ENCODE results near the gene NELFA. TPM values are rescaled to one million over a fixed set of nuclear protein-coding genes. Genes with fewer than 3 reads are reported as not detected.

The NELFA gene
- total RNA-seq: 10 to 100 TPM; 44.1 to 45.3 TPM

GRCh38 chr4:2008921-2009650, at the start of gene NELFA:
Gene NELFA (minus strand): TSS chr4:2008974. CDS start chr4:2008959, 15 bp downstream.
- intact Hi-C loops (cut with micrococcal nuclease): loop anchor here (1.0 to 2.0 kb wide), 9 partner anchors 32 to 760 kb away; partner anchors contain the start of genes CTBP1, HAUS3, LETM1 and MXD4
- H3K27ac Mint-ChIP-seq: peak within 1 kb of the TSS; percentile 87
- DNase-seq: peak; percentile 97
- peaks cover 3% of the 10 kb centered on the region for H3K36me3 Mint-ChIP-seq (ENCODE audit: low read depth)
- H3K4me3 Mint-ChIP-seq: peak within 1 kb of the TSS; percentile 85
- H3K27me3 Mint-ChIP-seq (ENCODE audit: low read depth): no peaks in the 10 kb centered on the region
- H3K9me3 Mint-ChIP-seq: no peaks in the 10 kb centered on the region
- CTCF ChIA-PET: interaction anchor here (0.6 to 1.3 kb wide), 3 partner anchors 20 to 109 kb away, joined by 3 to 4 read pairs (median 3); no protein-coding TSS in a partner anchor
- peaks cover 29% of the 10 kb centered on the region for H3K4me1 Mint-ChIP-seq (ENCODE audit: low read depth)

GRCh38 chr4:2057382-2058065, 48.8 kb upstream of the NELFA start:
- no peaks in the 10 kb centered on the region for H3K9me3 Mint-ChIP-seq
- DNase-seq: no peak
- peak overlapping the region; percentile 32 for H3K4me3 Mint-ChIP-seq
- H3K36me3 Mint-ChIP-seq (ENCODE audit: low read depth): no peaks in the 10 kb centered on the region
- H3K27ac Mint-ChIP-seq: no peak overlapping the region
- intact Hi-C loops (cut with micrococcal nuclease): no loop called here
- CTCF ChIA-PET: interaction anchor here (0.7 kb wide), 1 partner anchor 364 kb away, joined by 3 read pairs; no protein-coding TSS in a partner anchor
- peaks cover 32% of the 10 kb centered on the region for H3K27me3 Mint-ChIP-seq (ENCODE audit: low read depth)
- H3K4me1 Mint-ChIP-seq (ENCODE audit: low read depth): no peaks in the 10 kb centered on the region

- Mint-ChIP-seq H3K9me3 (no peaks in the 10 kb centered on the region), H3K27me3 (ENCODE audit: low read depth) (peaks cover 37% of the 10 kb centered on the region), H3K36me3 (ENCODE audit: low read depth) (no peaks in the 10 kb centered on the region), H3K4me1 (ENCODE audit: low read depth) (no peaks in the 10 kb centered on the region), H3K27ac (no peak overlapping the region), H3K4me3 (no peak overlapping the region)
- intact Hi-C loops (cut with micrococcal nuclease): no loop called here
- DNase-seq: no peak
- CTCF ChIA-PET: no interaction called here
These were observed 45.4 kb upstream of the NELFA start for GRCh38 chr4:2054217-2054616.

- no peak for DNase-seq
- Mint-ChIP-seq H3K27ac (no peak overlapping the region), H3K9me3 (no peaks in the 10 kb centered on the region), H3K4me1 (ENCODE audit: low read depth) (no peaks in the 10 kb centered on the region), H3K4me3 (no peak overlapping the region), H3K36me3 (ENCODE audit: low read depth) (no peaks in the 10 kb centered on the region), H3K27me3 (ENCODE audit: low read depth) (peaks cover 30% of the 10 kb centered on the region)
- CTCF ChIA-PET: interaction anchor here (0.6 kb wide), 1 partner anchor 358 kb away, joined by 3 read pairs; no protein-coding TSS in a partner anchor
- intact Hi-C loops (cut with micrococcal nuclease): no loop called here
These were observed 42.3 kb upstream of the NELFA start for GRCh38 chr4:2051086-2051485.

- Mint-ChIP-seq H3K4me1 (ENCODE audit: low read depth) (no peaks in the 10 kb centered on the region), H3K9me3 (no peaks in the 10 kb centered on the region), H3K27me3 (ENCODE audit: low read depth) (peaks cover 27% of the 10 kb centered on the region), H3K36me3 (ENCODE audit: low read depth) (no peaks in the 10 kb centered on the region), H3K27ac (no peak overlapping the region), H3K4me3 (no peak overlapping the region)
- CTCF ChIA-PET: no interaction called here
- no peak for DNase-seq
- intact Hi-C loops (cut with micrococcal nuclease): no loop called here
These were observed 41.0 kb upstream of the NELFA start for GRCh38 chr4:2049811-2050210.

GRCh38 chr4:2049381-2049780, 40.6 kb upstream of the NELFA start:
- H3K4me3 Mint-ChIP-seq: no peak overlapping the region
- H3K36me3 Mint-ChIP-seq (ENCODE audit: low read depth): no peaks in the 10 kb centered on the region
- no peaks in the 10 kb centered on the region for H3K9me3 Mint-ChIP-seq
- CTCF ChIA-PET: no interaction called here
- peaks cover 27% of the 10 kb centered on the region for H3K27me3 Mint-ChIP-seq (ENCODE audit: low read depth)
- DNase-seq: no peak
- H3K4me1 Mint-ChIP-seq (ENCODE audit: low read depth): no peaks in the 10 kb centered on the region
- intact Hi-C loops (cut with micrococcal nuclease): no loop called here
- no peak overlapping the region for H3K27ac Mint-ChIP-seq

- no peaks in the 10 kb centered on the region for H3K9me3 Mint-ChIP-seq
- no peak overlapping the region for H3K4me3 Mint-ChIP-seq
- H3K27me3 Mint-ChIP-seq (ENCODE audit: low read depth): peaks cover 23% of the 10 kb centered on the region
- DNase-seq: no peak
- no peaks in the 10 kb centered on the region for H3K4me1 Mint-ChIP-seq (ENCODE audit: low read depth)
- no peaks in the 10 kb centered on the region for H3K36me3 Mint-ChIP-seq (ENCODE audit: low read depth)
- intact Hi-C loops (cut with micrococcal nuclease): no loop called here
- CTCF ChIA-PET: no interaction called here
- no peak overlapping the region for H3K27ac Mint-ChIP-seq
These were observed 40.1 kb upstream of the NELFA start for GRCh38 chr4:2048831-2049230.

GRCh38 chr4:2047781-2048581, 39.2 kb upstream of the NELFA start:
- Mint-ChIP-seq H3K27ac (no peak overlapping the region), H3K27me3 (ENCODE audit: low read depth) (peaks cover 22% of the 10 kb centered on the region)
- CTCF ChIA-PET: no interaction called here

GRCh38 chr4:2047031-2047660, 38.4 kb upstream of the NELFA start:
- Mint-ChIP-seq H3K27ac (no peak overlapping the region), H3K36me3 (ENCODE audit: low read depth) (no peaks in the 10 kb centered on the region), H3K9me3 (no peaks in the 10 kb centered on the region), H3K27me3 (ENCODE audit: low read depth) (peaks cover 19% of the 10 kb centered on the region), H3K4me3 (no peak overlapping the region), H3K4me1 (ENCODE audit: low read depth) (no peaks in the 10 kb centered on the region)
- DNase-seq: no peak
- intact Hi-C loops (cut with micrococcal nuclease): no loop called here
- CTCF ChIA-PET: no interaction called here

More at GRCh38 chr4:2047781-2048581, 39.2 kb upstream of the NELFA start:
- Mint-ChIP-seq H3K9me3 (no peaks in the 10 kb centered on the region), H3K4me3 (no peak overlapping the region), H3K4me1 (ENCODE audit: low read depth) (no peaks in the 10 kb centered on the region), H3K36me3 (ENCODE audit: low read depth) (no peaks in the 10 kb centered on the region)
- intact Hi-C loops (cut with micrococcal nuclease): no loop called here
- DNase-seq: no peak

- peaks cover 2% of the 10 kb centered on the region for H3K4me1 Mint-ChIP-seq (ENCODE audit: low read depth)
- H3K27me3 Mint-ChIP-seq (ENCODE audit: low read depth): peaks cover 16% of the 10 kb centered on the region
- H3K4me3 Mint-ChIP-seq: no peak overlapping the region
- DNase-seq: no peak
- intact Hi-C loops (cut with micrococcal nuclease): no loop called here
- H3K9me3 Mint-ChIP-seq: no peaks in the 10 kb centered on the region
- no peaks in the 10 kb centered on the region for H3K36me3 Mint-ChIP-seq (ENCODE audit: low read depth)
- CTCF ChIA-PET: no interaction called here
- no peak overlapping the region for H3K27ac Mint-ChIP-seq
These were observed 37.5 kb upstream of the NELFA start for GRCh38 chr4:2046031-2046961.

- Mint-ChIP-seq H3K4me1 (ENCODE audit: low read depth) (peaks cover 2% of the 10 kb centered on the region), H3K9me3 (no peaks in the 10 kb centered on the region), H3K36me3 (ENCODE audit: low read depth) (no peaks in the 10 kb centered on the region), H3K27me3 (ENCODE audit: low read depth) (peaks cover 13% of the 10 kb centered on the region), H3K27ac (no peak overlapping the region), H3K4me3 (no peak overlapping the region)
- DNase-seq: no peak
- intact Hi-C loops (cut with micrococcal nuclease): no loop called here
- CTCF ChIA-PET: no interaction called here
These were observed 36.8 kb upstream of the NELFA start for GRCh38 chr4:2045518-2045951.

Data from activated naive CD4-positive, alpha-beta T cell treated with anti-CD3 and anti-CD28 coated beads for 36 hours (primary cell).